HG03095 (cell line): ENCODE measurements around the gene GMEB1.
A peak's percentile ranks its signal among the peaks of the same experiment; 100 is the strongest.
"Not testable (repeated sequence)": the region's sequence is repeated elsewhere in the genome, so short reads cannot be mapped to it uniquely, and the experiment has no call there.

Source experiments
- ATAC-seq: cut with Tn5 transposase; IDR thresholded peaks from one replicate; pipeline ENCODE4 v1.9.1; 2021; ENCODE audit warnings: moderate library complexity; ENCODE audit not compliant: unreplicated experiment

Gene GMEB1

GRCh38 chr1:28668956-28669723 is 556 bp downstream of the GMEB1 start:
- peak; percentile 44 for ATAC-seq

GRCh38 chr1:28671254-28671780 is 2.7 kb downstream of the GMEB1 start:
- no peak for ATAC-seq

- ATAC-seq: not testable (repeated sequence)
Measured at GRCh38 chr1:28672971-28673370, 4.4 kb downstream of the GMEB1 start.

- ATAC-seq: no peak
Measured at GRCh38 chr1:28675924-28676257, 7.3 kb downstream of the GMEB1 start.

GRCh38 chr1:28680151-28680550 is 11.6 kb downstream of the GMEB1 start:
- no peak for ATAC-seq

- ATAC-seq: no peak
Measured at GRCh38 chr1:28682840-28683239, 14.3 kb downstream of the GMEB1 start.

- ATAC-seq: no peak
Measured at GRCh38 chr1:28684937-28685336, 16.4 kb downstream of the GMEB1 start.

- ATAC-seq: not testable (repeated sequence)
Measured at GRCh38 chr1:28691627-28692026, 23.0 kb downstream of the GMEB1 start.

GRCh38 chr1:28703629-28704028 is 35.0 kb downstream of the GMEB1 start:
- ATAC-seq: no peak

GRCh38 chr1:28716336-28716735 is 47.8 kb downstream of the GMEB1 start:
- ATAC-seq: no peak

GRCh38 chr1:28718166-28718565 is 49.6 kb downstream of the GMEB1 start:
- ATAC-seq: no peak

GRCh38 chr1:28718586-28719331 is 50.2 kb downstream of the GMEB1 start:
- no peak for ATAC-seq

- no peak for ATAC-seq
Measured at GRCh38 chr1:28719332-28719619, 50.7 kb downstream of the GMEB1 start.

GRCh38 chr1:28720376-28720775 is 51.8 kb downstream of the GMEB1 start:
- no peak for ATAC-seq

GRCh38 chr1:28721927-28722326 is 53.3 kb downstream of the GMEB1 start:
- not testable (repeated sequence) for ATAC-seq

GRCh38 chr1:28725365-28725764 is 56.8 kb downstream of the GMEB1 start:
- not testable (repeated sequence) for ATAC-seq

- ATAC-seq: no peak
Measured at GRCh38 chr1:28735961-28736449, 67.4 kb downstream of the GMEB1 start.

- peak; percentile 76 for ATAC-seq
Measured at GRCh38 chr1:28736450-28737306, 68.1 kb downstream of the GMEB1 start, which contains the start of gene YTHDF2. Gene YTHDF2, plus strand, starts transcription at chr1:28736940. Its CDS starts 181 bp downstream, at chr1:28737121.

- ATAC-seq: peak; percentile 6
Measured at GRCh38 chr1:28737307-28738132, 68.9 kb downstream of the GMEB1 start.

- no peak for ATAC-seq
Measured at GRCh38 chr1:28740118-28740517, 71.5 kb downstream of the GMEB1 start.
